GM19193 (cell line): ENCODE results near the gene ERC1.

ENCODE experiments used
- POLR2A ChIP-seq: IDR thresholded peaks from 4 replicates; pipeline ENCODE4 v1.6.1; 2011; ENCODE audit not compliant: insufficient read depth, insufficient read length; ENCODE audit errors: extremely low read depth

Gene ERC1

DNA sequence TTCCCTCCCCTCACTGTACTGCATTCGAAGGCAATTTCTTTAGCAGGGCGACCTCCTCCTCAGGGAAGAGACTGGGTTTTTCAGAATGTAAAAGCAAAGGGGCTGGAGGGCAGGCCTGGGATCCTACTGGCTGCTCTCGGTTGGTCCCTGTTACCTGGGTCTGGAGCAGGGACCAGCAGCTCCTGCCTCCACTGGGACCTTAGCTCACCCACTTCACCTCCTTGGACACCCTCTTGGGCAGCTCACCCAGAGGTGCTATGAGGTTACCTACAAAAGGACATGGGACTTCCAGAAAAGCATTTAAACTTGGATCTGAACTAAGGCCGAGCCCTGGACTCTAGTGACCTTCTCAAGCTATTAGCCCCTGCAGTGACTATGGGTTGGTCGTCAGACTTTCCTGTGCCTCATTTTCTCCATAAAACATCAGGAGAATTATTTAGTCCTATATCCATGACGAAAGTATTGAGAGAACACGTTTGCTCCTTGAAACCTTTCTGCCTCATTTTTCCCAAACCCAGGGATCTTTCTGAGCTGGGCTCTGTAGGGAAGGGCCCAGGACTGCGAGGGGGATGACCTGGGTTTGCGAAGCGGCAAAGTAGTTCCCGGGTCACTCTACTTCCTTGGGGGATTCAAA, 538.3 kb downstream of the ERC1 start:
- no peak for TF ChIP-seq POLR2A

DNA sequence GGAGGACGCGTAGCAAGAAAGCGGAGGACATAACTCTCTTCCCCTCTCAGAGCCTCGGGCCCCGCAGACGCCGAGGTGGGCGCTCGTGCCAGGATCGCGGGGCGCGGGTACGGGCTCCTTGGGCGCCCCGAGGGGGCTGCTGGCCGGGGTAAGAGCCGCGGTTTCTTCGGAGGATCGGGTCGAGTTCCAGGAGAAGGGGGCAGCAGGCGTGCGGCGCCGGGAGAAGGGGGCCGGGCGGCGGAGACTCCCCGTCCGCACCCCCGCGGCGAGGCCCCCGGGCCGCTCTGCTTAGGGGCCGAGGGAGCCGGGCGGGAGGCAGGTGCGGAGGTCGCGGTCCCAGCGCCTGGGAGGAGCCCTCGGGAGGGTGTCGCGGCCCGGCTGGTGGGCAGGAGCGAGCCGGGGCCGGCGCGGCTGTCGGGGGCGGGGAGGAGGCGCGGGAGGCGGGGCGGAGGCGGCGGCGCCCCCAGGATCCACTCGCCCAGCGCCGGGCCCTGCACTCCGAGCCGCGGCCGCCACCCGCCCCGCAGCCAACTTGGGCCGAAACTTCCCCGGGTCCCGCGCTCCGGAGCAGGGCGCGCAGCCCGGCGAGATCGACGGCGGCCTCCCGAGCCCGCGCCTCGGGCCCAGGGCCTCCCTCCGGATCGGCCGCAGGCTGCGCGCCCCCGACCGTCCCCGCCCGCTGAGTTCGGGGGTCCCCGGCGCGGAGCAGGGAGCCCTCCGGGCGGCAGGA, 539.0 kb downstream of the ERC1 start:
- peak; percentile 37 for TF ChIP-seq POLR2A

DNA sequence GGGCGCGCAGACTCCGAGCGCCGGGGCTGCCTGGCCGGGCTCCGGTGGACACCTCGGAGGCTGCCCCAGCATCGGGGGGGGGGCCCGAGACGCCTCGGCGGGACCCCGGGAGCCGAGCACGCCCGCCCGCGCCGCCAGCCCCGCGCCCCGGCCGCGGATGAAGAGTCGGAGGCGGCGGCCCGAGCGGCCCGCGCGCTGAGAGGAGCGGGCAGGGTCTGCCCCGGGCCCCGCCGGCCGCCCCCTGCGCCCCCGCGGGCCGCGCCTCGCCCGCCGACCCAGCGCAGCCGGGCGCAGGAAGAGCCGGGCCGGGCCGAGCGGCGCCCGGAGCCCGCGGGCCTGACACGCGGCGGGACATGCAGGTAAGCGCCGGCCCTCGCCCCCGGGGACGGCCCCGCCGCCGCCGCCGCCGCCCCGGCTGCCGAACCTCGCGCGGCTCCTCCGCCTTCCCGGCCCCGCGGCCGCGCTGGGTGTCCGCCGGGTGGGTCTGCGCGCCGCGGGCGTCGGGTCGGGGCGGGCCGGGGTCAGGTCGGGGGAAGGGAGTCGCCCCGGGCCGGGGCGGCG, 539.6 kb downstream of the ERC1 start:
- no peak for TF ChIP-seq POLR2A

DNA sequence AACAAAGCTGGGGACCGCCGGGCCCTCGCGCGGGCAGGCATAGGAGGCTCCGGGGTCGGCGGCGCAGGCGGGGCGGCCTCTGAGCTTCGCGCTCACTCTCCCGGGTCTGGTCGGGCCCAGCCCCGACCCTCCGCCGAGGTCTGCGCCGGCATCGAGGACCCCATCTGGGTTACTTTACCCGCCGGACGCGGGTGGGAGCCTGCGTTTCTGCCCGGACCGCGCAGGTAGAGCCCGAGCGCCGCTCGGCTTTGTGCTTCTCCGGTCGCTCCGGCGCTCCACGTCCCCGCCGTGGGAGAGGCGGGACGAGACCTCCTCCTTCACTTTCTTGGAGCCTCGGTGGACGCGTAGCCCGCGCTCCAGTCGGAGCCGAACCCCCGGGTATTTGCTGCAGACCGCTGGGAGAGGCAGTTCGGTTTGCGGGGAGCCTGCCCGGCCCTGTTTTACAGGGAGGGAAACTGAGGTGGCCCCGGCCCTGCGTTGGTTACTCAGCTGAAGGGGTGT, 540.2 kb downstream of the ERC1 start:
- no peak for TF ChIP-seq POLR2A

- TF ChIP-seq POLR2A: no peak
Measured at GRCh38 chr12:1531654-1532374, 540.8 kb downstream of the ERC1 start.

GRCh38 chr12:1532375-1533165, 541.5 kb downstream of the ERC1 start:
- no peak for TF ChIP-seq POLR2A

- TF ChIP-seq POLR2A: no peak
Measured at GRCh38 chr12:1533205-1533601, 542.2 kb downstream of the ERC1 start.

GRCh38 chr12:1533602-1534304, 542.7 kb downstream of the ERC1 start:
- peak; percentile 41 for TF ChIP-seq POLR2A

DNA sequence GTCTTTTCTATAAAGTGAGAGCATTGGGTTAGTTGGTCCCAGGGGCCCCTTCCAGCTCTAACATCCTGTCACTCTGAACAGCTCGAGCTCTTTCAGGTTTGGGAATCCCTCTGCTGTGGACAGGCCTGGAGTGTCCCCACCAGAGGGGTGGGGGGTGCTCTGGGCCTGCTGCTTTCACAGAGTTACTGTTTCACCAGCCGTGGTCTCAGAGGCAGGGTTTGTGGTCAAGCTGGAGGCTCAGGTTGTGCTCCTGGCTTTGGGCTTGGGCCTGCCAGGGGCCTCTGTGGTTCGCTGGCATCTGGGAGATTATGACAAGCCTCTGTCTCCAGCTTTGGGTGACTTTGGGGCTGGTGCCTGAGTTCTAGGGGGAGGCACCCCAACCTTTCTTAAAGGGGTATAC, 543.7 kb downstream of the ERC1 start:
- peak; percentile 39 for TF ChIP-seq POLR2A

DNA sequence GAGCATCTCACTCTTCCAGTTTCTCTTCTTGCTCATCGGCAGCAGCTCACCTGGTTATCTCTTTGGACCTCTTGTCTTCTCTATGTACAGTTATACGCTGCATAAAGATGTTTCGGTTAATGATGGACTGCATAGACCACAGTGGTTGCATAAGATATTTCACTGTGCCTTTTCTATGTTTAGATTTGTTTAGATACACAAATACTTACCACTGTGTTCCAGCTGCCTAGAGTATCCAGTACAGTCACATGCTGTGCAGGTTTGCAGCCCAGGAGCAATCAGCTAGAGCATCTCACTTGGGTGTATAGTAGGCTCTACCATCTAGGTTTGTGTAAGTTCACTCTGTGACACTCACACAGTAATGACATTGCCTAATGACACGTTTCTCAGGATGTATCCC, 545.8 kb downstream of the ERC1 start:
- TF ChIP-seq POLR2A: no peak

DNA sequence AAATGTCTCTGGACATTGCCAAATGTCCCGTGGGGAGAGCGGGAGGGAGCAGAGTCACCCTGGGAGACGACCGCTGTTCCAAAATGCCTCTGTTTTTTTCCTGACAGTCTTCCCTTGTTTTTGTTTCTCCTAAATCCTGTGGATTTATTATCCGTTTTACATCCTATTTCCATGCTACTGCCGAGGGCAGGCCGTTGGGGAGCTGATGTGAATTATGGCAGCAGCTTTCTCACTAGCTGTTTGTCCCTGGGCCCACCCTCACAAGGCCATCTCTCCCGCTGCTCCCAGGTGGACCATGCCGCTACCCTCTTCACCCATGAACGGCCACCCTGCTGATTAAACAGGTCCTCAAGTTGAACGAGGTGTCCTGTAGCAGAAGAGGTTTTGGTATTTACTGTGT, 548.1 kb downstream of the ERC1 start:
- TF ChIP-seq POLR2A: no peak

DNA sequence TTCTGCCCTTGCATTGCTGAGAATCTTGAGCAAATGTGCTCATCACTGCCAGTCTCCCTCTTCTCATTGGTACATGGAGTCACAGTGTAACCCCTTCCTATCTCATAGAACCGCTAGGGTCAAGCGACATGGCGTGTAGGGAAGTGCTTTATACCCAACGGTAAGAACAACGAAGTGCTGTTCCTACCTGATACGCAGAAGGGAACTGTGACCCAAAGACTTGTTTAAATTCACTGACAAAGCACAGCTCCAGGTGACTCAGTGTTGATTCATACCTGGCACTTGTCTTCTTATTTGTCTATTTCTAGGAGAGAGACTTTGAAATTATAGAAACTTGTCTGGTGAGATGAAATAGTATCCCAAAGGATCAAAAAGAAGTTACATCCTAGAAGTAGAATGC, 549.7 kb downstream of the ERC1 start:
- TF ChIP-seq POLR2A: no peak

- no peak for TF ChIP-seq POLR2A
Measured at GRCh38 chr12:1542599-1542998, 551.6 kb downstream of the ERC1 start.
